ENCODE results near the gene DPP9. TPM values are rescaled to one million over a fixed set of nuclear protein-coding genes. Genes with fewer than 3 reads are reported as not detected.

Gene DPP9
- total and polyA plus RNA-seq, 4 donors: 16.4 to 56.4 (median 40.0) TPM

DNA sequence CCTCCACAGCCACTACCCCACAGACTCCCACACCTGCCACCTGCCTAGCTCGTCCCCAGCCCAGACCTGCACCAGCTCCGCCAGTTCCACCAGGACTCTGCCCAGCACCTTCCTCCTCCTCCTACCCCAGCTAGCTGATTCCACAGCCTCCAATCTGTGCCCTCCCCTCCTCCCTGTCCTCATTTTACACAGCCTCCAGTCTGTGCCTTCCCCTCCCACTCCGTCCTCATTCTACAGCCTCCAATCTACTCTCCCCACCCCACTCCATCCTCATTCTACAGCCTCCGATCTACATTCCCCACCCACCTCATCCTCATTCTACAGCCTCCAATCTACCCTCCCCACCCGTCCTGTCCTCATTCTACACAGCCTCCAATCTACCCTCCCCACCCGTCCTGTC lies 60.8 kb downstream of the DPP9 start:
- H3K9me3 ChIP-seq (ENCODE audit: control insufficient read depth, low read length): peaks cover 4% of the 10 kb centered on the region
- intact Hi-C loops (cut with DNase I): no loop called here
- H3K27me3 ChIP-seq (ENCODE audit: control insufficient read depth in 1 of 2, insufficient read depth in 2 of 2, low read length in 1 of 2): no peaks in the 10 kb centered on the region
- WGBS, 2 donors: 89 to 92% methylated on average over 6 of the region's 6 CpGs
- peaks cover 8 to 9% of the 10 kb centered on the region in 2 donors for H3K36me3 ChIP-seq (ENCODE audit: control insufficient read depth in 1 of 2, insufficient read depth in 2 of 2, low read length in 1 of 2)
- H3K4me1 ChIP-seq (ENCODE audit: control insufficient read depth in 1 of 2, insufficient read depth in 2 of 2, low read length in 2 of 2): no peaks in the 10 kb centered on the region
- no peak overlapping the region for H3K27ac ChIP-seq (ENCODE audit: low read depth in 1 of 2, low read length in 2 of 2)
- ATAC-seq (ENCODE audit: low FRiP score): no peak
- no peak overlapping the region for H3K4me3 ChIP-seq (ENCODE audit: low read length in 2 of 2)
- DNase-seq: no peak

DNA sequence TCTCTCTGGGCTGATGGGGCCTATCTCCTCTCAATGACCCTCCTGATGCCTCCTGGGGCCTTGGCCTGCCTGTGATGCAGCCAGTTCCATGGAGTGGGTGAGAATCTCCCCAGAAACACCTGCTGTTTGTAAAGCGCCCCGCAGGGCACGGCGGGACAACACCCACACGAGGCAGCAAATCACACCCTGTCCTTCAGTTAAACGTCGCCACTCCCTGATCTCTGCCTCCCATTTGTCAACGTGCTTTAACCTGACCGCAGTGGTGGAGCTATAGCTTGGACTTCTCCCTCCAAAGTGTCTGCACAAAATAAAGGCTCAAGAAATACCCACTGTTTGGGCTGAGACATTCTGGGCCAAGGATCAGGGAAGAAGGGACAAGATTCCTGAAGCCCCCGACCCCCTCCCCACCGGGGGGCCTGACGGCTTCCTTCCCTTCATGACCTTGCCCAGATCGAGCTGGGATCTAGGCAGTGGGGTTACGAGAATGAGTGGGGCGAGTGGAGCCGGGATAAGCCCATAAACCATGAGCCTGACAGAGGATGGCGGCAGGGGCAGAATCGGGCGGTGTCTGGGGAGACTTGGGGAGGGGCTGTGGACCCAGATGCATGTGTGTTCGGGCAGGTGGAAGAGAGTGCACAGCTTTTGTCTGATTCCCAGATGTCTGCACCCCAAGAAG lies 61.5 kb downstream of the DPP9 start:
- peaks cover 8 to 9% of the 10 kb centered on the region in 2 donors for H3K36me3 ChIP-seq (ENCODE audit: control insufficient read depth in 1 of 2, insufficient read depth in 2 of 2, low read length in 1 of 2)
- 82 to 86% methylated on average over 20 of the region's 20 CpGs for WGBS, 2 donors
- intact Hi-C loops (cut with DNase I): no loop called here
- no peak overlapping the region for H3K4me3 ChIP-seq (ENCODE audit: low read length in 2 of 2)
- DNase-seq (no peak), ATAC-seq (ENCODE audit: low FRiP score) (no peak)
- no peaks in the 10 kb centered on the region for H3K27me3 ChIP-seq (ENCODE audit: control insufficient read depth in 1 of 2, insufficient read depth in 2 of 2, low read length in 1 of 2)
- no peak overlapping the region for H3K27ac ChIP-seq (ENCODE audit: low read depth in 1 of 2, low read length in 2 of 2)
- no peaks in the 10 kb centered on the region for H3K4me1 ChIP-seq (ENCODE audit: control insufficient read depth in 1 of 2, insufficient read depth in 2 of 2, low read length in 2 of 2)
- H3K9me3 ChIP-seq (ENCODE audit: control insufficient read depth, low read length): peaks cover 4% of the 10 kb centered on the region

GRCh38 chr19:4660993-4661392 lies 62.6 kb downstream of the DPP9 start:
- H3K9me3 ChIP-seq (ENCODE audit: control insufficient read depth, low read length): peaks cover 4% of the 10 kb centered on the region
- no peak for DNase-seq
- no peak overlapping the region for H3K27ac ChIP-seq (ENCODE audit: low read depth in 1 of 2, low read length in 2 of 2)
- no peak overlapping the region for H3K4me3 ChIP-seq (ENCODE audit: low read length in 2 of 2)
- no peaks in the 10 kb centered on the region for H3K27me3 ChIP-seq (ENCODE audit: control insufficient read depth in 1 of 2, insufficient read depth in 2 of 2, low read length in 1 of 2)
- WGBS, 2 donors: 84 to 91% methylated on average over 4 of the region's 4 CpGs
- no peaks in the 10 kb centered on the region for H3K4me1 ChIP-seq (ENCODE audit: control insufficient read depth in 1 of 2, insufficient read depth in 2 of 2, low read length in 2 of 2)
- ATAC-seq (ENCODE audit: low FRiP score): no peak
- peaks cover 7 to 8% of the 10 kb centered on the region in 2 donors for H3K36me3 ChIP-seq (ENCODE audit: control insufficient read depth in 1 of 2, insufficient read depth in 2 of 2, low read length in 1 of 2)
- intact Hi-C loops (cut with DNase I): no loop called here

DNA sequence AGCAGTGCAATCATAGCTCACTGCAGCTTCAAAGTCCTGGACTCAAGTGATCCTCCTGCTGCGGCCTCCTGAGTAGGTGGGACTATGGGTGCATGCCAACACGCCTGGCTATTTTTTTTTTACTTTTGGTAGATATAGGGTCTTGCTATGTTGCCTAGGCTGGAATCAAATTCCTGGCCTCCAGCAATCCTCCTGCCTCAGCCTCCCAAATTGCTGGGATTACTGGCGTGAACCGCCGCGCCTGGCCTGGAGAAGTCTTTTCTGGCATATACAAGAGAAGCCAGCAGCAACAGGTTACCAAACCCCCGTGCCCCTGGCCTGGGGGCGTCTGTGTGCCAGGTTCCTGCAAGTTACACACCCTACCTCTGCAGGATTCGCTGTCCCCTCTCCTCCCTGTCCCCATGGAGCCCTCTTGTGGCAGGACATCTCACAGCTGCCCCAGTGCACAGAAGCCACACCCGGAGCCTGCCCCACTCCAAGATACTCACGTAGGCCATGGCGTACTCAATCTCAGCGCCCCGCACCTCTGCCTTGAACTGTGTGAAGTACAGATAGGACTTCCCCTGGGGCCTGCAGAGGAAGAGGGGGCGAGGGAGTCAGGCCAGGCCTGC lies 63.4 kb downstream of the DPP9 start:
- 93 to 94% methylated on average over 15 of the region's 15 CpGs for WGBS, 2 donors
- no peaks in the 10 kb centered on the region for H3K4me1 ChIP-seq (ENCODE audit: control insufficient read depth in 1 of 2, insufficient read depth in 2 of 2, low read length in 2 of 2)
- intact Hi-C loops (cut with DNase I): no loop called here
- ATAC-seq (ENCODE audit: low FRiP score) (no peak), DNase-seq (no peak)
- peaks cover 7 to 8% of the 10 kb centered on the region in 2 donors for H3K36me3 ChIP-seq (ENCODE audit: control insufficient read depth in 1 of 2, insufficient read depth in 2 of 2, low read length in 1 of 2)
- no peaks in the 10 kb centered on the region for H3K27me3 ChIP-seq (ENCODE audit: control insufficient read depth in 1 of 2, insufficient read depth in 2 of 2, low read length in 1 of 2)
- H3K4me3 ChIP-seq (ENCODE audit: low read length in 2 of 2): no peak overlapping the region
- H3K27ac ChIP-seq (ENCODE audit: low read depth in 1 of 2, low read length in 2 of 2): no peak overlapping the region
- peaks cover 4% of the 10 kb centered on the region for H3K9me3 ChIP-seq (ENCODE audit: control insufficient read depth, low read length)

DNA sequence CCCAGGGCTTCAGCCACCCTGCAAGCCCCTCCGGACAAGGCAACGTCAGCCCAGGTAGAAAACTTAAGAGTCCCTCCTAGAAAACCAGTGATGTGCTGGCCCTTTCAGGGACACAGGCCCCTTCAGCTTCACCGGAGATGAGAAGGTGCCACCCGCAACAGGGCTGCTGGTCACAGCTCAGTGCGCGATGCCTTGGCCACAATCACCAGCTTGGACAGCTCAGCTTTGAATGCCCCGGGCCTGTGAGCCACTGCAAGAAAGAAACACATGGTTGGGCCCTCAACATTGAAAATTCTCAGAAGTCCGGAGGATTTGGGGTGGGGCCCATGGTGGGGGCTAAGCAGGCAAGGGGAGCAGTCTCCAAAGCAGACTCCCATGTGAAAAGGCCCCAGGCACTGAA lies 65.8 kb downstream of the DPP9 start:
- Histone ChIP-seq H3K9me3 (ENCODE audit: control insufficient read depth, low read length) (peaks cover 4% of the 10 kb centered on the region), H3K4me3 (ENCODE audit: low read length in 2 of 2) (no peak overlapping the region), H3K4me1 (ENCODE audit: control insufficient read depth in 1 of 2, insufficient read depth in 2 of 2, low read length in 2 of 2) (no peaks in the 10 kb centered on the region), H3K27me3 (ENCODE audit: control insufficient read depth in 1 of 2, insufficient read depth in 2 of 2, low read length in 1 of 2) (no peaks in the 10 kb centered on the region), H3K27ac (ENCODE audit: low read depth in 1 of 2, low read length in 2 of 2) (no peak overlapping the region), H3K36me3 (ENCODE audit: control insufficient read depth in 1 of 2, insufficient read depth in 2 of 2, low read length in 1 of 2) (peaks cover 6 to 8% of the 10 kb centered on the region in 2 donors)
- ATAC-seq (ENCODE audit: low FRiP score) (no peak), DNase-seq (no peak)
- intact Hi-C loops (cut with DNase I): no loop called here
- WGBS, 2 donors: 93 to 95% methylated on average over 8 of the region's 8 CpGs

DNA sequence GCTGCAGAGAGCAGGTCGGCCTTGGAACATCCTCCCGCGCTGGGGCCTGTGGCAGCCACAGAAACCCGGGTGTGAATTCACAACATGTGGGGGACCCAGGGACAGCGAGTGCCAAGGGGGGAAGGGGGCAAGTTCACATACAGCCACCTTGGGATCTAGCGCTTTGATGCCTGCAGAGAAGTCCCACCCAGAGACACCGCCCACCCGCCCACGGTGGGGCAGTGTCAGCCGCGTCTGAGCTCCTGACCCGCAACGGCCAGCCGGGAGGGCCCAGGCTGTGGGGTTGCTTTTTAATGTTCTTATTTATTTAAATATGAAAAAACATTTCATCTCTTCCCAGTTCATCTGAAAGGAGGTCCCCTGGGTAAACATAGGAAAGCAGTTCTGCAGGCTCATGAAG lies 66.4 kb downstream of the DPP9 start:
- no peak overlapping the region for H3K27ac ChIP-seq (ENCODE audit: low read depth in 1 of 2, low read length in 2 of 2)
- intact Hi-C loops (cut with DNase I): no loop called here
- H3K36me3 ChIP-seq (ENCODE audit: control insufficient read depth in 1 of 2, insufficient read depth in 2 of 2, low read length in 1 of 2): peaks cover 6 to 8% of the 10 kb centered on the region in 2 donors
- H3K9me3 ChIP-seq (ENCODE audit: control insufficient read depth, low read length): peaks cover 4% of the 10 kb centered on the region
- H3K4me3 ChIP-seq (ENCODE audit: low read length in 2 of 2): no peak overlapping the region
- H3K27me3 ChIP-seq (ENCODE audit: control insufficient read depth in 1 of 2, insufficient read depth in 2 of 2, low read length in 1 of 2): no peaks in the 10 kb centered on the region
- no peaks in the 10 kb centered on the region for H3K4me1 ChIP-seq (ENCODE audit: control insufficient read depth in 1 of 2, insufficient read depth in 2 of 2, low read length in 2 of 2)
- DNase-seq (no peak), ATAC-seq (ENCODE audit: low FRiP score) (no peak)
- WGBS, 2 donors: 73 to 76% methylated on average over 14 of the region's 14 CpGs

DNA sequence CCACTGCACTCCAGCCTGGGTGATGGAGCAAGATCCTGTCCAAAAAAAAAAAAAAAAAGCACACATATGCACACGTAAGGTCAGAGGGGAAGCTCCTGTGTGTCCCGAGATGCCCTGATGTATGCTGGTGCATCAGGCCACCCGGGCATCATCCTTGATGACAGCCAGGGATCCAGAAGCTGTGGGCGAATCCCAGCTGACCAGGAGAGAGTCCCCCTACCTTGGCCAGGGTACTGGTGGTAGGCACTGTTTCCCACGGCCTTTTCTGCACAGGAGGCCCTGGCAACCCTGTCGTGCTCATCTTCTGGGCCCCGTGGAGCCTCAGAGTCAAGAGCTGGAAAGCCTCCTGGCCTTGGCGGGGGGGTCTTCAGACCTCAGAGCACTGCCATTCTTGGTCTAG lies 67.5 kb downstream of the DPP9 start:
- Histone ChIP-seq H3K4me3 (ENCODE audit: low read length in 2 of 2) (no peak overlapping the region), H3K36me3 (ENCODE audit: control insufficient read depth in 1 of 2, insufficient read depth in 2 of 2, low read length in 1 of 2) (peaks cover 6 to 8% of the 10 kb centered on the region in 2 donors), H3K27ac (ENCODE audit: low read depth in 1 of 2, low read length in 2 of 2) (no peak overlapping the region), H3K27me3 (ENCODE audit: control insufficient read depth in 1 of 2, insufficient read depth in 2 of 2, low read length in 1 of 2) (no peaks in the 10 kb centered on the region), H3K9me3 (ENCODE audit: control insufficient read depth, low read length) (peaks cover 4% of the 10 kb centered on the region), H3K4me1 (ENCODE audit: control insufficient read depth in 1 of 2, insufficient read depth in 2 of 2, low read length in 2 of 2) (no peaks in the 10 kb centered on the region)
- intact Hi-C loops (cut with DNase I): no loop called here
- no peak for ATAC-seq (ENCODE audit: low FRiP score)
- 80 to 82% methylated on average over 8 of the region's 8 CpGs for WGBS, 2 donors
- no peak for DNase-seq

DNA sequence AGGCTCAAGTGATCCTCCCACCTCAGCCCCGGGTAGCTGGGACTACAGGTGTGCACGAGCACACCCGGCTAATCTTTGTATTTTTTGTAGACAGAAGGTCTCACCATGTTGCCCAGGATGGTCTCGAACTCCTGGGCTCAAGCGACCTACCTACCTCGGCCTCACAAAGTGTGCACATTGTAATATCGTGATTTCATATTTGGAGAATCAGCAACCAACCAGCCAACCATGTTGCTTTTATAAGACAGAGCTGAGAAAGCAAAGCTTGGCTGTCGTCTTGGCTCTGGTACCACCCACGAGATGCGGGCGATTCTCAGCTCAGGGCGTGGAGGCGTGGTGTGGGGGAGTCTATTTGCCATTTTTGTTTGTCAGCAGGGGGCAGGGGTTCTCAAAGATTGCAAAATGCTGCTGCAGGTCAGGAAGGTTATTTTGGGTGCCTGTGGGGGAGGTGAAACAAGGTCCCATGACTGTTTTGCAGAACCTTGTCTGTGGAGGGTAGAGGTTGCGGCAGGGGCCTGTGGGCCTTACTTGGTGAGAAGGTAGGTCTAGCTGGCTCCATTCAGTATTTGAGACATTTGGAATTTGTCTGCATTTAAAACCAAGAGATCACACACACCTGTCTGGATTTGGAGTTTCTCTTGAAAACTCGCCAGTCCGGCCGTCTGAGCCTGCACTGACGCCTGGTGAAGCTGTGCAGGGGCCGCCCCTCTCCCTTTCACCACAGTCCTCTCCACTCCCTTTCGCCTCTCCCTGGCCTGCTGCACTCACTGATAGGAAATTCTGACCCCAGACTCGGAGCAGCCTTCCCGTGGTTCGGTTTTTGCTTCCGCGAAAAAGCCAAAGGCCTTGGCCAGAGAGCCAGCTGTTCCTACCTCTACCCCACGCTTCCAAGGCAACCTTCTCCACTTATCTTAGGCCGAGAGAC lies 68.9 kb downstream of the DPP9 start:
- Histone ChIP-seq H3K27ac (ENCODE audit: low read depth in 1 of 2, low read length in 2 of 2) (no peak overlapping the region), H3K36me3 (ENCODE audit: control insufficient read depth in 1 of 2, insufficient read depth in 2 of 2, low read length in 1 of 2) (peaks cover 6 to 8% of the 10 kb centered on the region in 2 donors), H3K4me1 (ENCODE audit: control insufficient read depth in 1 of 2, insufficient read depth in 2 of 2, low read length in 2 of 2) (no peaks in the 10 kb centered on the region), H3K9me3 (ENCODE audit: control insufficient read depth, low read length) (peaks cover 4% of the 10 kb centered on the region), H3K4me3 (ENCODE audit: low read length in 2 of 2) (no peak overlapping the region), H3K27me3 (ENCODE audit: control insufficient read depth in 1 of 2, insufficient read depth in 2 of 2, low read length in 1 of 2) (no peaks in the 10 kb centered on the region)
- ATAC-seq (ENCODE audit: low FRiP score) (no peak), DNase-seq (no peak)
- WGBS, 2 donors: 83 to 84% methylated on average over 27 of the region's 27 CpGs
- intact Hi-C loops (cut with DNase I): no loop called here
